GM19438 (cell line): Measurements from ENCODE around the gene ARFRP1.

Experiments
- ATAC-seq: cut with Tn5 transposase; IDR thresholded peaks from one replicate; pipeline ENCODE4 v1.9.1; 2021; ENCODE audit warnings: low read depth; ENCODE audit not compliant: unreplicated experiment

Gene ARFRP1

GRCh38 chr20:63744158-63744557 is 36.4 kb upstream of the ARFRP1 start:
- ATAC-seq: no peak

DNA sequence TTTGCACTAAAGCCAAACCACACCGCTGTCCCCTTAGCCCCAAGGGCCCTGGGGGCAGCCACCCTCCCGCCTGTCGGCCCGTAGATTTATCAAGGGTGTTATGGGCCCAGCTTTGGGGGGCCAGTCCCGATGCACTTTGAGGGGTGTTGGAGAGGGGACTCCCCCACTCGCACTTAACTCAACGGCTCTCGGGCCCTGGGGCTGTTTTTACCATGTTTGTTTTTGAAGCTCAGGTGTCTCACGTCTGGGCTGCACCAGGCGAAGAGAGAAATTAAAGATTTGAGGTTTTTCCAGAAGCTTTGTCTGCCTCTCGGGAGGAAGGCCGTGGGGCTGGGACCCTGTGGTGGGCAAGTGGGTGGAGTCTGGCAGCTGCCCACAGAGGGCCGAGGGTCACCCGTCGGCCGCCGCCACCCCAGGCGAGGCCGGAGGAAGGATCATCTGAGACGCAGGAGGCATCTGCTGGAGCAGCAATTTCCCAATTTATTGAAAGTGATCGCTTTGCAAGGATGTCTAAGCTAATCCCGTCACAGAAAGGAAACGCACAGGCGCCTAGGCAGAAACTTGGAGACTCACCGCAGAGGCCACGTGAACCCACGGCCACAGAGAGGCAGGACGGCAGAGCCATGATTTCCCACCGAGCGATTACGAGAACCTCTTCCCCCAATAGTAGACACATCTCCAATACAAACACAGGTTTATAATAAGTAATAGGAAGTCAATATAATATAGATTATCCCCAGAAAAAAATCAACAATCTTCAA is 35.6 kb upstream of the ARFRP1 start:
- ATAC-seq: no peak

DNA sequence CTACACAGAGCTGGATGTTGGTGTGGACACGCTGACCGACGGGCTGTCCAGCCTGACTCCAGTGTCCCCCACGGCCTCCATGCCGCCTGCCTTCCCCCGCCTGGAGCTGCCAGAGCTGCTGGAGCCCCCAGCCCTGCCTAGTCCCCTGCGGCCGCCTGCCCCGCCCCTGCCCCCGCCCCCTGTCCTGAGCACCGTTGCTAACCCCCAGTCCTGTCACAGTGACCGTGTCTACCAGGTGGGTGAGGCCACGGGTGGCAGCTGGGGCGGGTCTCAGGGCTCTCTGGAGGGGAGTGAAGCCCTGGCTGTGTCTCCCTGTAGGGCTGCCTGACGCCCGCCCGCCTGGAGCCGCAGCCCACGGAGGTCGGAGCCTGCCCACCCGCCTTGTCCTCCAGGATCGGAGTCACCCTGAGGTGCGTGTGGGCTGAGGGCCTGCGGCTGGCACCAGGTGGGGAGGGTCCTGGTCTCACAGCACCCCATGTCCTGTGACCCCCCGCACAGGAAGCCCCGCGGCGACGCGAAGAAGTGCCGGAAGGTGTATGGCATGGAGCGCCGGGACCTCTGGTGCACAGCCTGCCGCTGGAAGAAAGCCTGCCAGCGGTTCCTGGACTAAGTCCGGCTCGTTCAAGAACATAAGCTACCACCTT is 34.7 kb upstream of the ARFRP1 start:
- no peak for ATAC-seq

DNA sequence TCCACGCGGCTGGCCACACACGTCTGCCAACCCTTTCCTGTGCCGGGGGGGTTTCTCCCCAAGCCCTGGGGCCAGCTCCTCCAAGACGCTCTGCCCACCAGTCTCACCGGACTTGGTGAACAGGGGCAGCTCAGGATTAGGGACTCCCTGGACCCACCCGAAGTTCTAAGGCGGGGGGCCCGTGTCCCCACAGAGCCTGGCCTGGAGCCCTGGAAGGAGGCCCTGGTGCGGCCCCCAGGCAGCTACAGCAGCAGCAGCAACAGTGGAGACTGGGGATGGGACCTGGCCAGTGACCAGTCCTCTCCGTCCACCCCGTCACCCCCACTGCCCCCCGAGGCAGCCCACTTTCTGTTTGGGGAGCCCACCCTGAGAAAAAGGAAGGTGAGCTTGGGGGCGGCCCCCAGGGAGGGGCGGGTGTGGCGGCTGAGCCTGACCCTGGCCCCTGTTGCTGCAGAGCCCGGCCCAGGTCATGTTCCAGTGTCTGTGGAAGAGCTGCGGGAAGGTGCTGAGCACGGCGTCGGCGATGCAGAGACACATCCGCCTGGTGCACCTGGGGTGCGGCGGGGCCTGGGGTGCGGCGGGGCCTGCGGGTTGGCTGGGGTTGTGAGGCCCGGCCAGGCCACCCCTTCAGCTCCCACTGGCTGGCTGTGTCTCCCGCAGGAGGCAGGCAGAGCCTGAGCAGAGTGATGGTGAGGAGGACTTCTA is 34.1 kb upstream of the ARFRP1 start:
- no peak for ATAC-seq

DNA sequence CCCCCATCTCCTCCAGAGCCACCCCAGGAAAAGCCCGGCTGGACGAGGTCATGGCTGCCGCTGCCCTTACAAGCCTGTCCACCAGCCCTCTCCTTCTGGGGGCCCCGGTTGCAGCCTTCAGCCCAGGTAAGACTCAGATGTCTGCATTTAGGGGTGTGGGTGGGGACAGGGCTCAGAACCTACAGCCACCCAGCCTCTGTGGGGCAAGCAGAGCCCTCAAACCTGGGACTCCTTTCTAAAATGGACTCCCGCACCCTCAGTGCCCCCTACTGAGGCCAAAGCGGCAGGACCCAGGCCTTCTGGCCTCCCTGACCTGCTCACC is 33.5 kb upstream of the ARFRP1 start:
- ATAC-seq: no peak

- ATAC-seq: no peak
These were observed 33.0 kb upstream of the ARFRP1 start for GRCh38 chr20:63740627-63741353.

- ATAC-seq: no peak
These were observed 32.4 kb upstream of the ARFRP1 start for GRCh38 chr20:63740070-63740626.

- ATAC-seq: no peak
These were observed 31.6 kb upstream of the ARFRP1 start, which contains the start of gene SLC2A4RG for GRCh38 chr20:63739130-63740069. SLC2A4RG (plus strand) TSS chr20:63739776; CDS start chr20:63739913, 137 bp downstream.

GRCh38 chr20:63738687-63739129 is 30.9 kb upstream of the ARFRP1 start:
- ATAC-seq: no peak

DNA sequence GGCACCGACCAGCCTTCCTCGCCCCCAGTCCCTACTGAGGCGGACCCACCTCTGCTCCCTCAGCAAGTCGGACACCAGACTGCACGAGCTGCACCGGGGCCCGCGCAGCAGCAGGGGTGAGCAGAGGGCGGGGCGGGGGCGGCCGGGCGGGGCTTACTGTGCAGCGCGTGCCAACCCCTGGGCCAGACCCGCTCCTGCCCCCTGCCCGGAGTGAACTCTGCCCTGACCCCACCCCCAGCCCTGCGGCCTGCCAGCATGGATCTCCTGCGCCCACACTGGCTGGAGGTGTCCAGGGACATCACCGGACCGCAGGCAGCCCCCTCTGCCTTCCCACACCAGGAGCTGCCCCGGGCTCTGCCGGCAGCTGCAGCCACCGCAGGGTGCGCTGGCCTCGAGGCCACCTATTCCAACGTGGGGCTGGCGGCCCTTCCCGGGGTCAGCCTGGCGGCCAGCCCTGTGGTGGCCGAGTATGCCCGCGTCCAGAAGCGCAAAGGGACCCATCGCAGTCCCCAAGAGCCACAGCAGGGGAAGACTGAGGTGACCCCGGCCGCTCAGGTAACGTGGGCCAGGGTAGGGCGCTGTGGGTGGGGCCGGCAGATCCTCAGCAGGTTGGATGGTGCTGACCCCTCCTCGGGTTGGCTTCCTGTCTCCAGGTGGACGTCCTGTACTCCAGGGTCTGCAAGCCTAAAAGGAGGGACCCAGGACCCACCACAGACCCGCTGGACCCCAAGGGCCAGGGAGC is 30.3 kb upstream of the ARFRP1 start:
- ATAC-seq: no peak

DNA sequence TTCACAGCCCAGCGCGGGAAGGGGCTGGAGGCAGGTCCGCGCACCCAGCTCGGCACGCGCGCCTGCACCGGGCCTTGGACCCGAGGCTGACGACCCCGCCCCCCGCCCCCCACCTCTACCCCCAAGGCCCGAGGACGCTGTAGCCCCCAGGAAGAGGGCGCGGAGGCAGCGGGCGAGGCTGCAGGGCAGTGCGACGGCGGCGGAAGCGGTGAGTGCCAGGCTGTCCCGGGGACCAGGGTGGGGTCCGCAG is 29.8 kb upstream of the ARFRP1 start:
- ATAC-seq: no peak

- ATAC-seq: no peak
These were observed 29.3 kb upstream of the ARFRP1 start for GRCh38 chr20:63736893-63737694.

GRCh38 chr20:63735859-63736718 is 28.3 kb upstream of the ARFRP1 start, which contains the start of gene LIME1:
LIME1 (plus strand) TSS chr20:63736664; CDS start chr20:63737550, 886 bp downstream.
- ATAC-seq: no peak

- ATAC-seq: no peak
These were observed 27.4 kb upstream of the ARFRP1 start for GRCh38 chr20:63734946-63735858.

GRCh38 chr20:63734111-63734945 is 26.6 kb upstream of the ARFRP1 start:
- no peak for ATAC-seq
